HG02678 (cell line): ENCODE results near the gene RDX.
A peak's percentile ranks its signal among the peaks of the same experiment; 100 is the strongest.

Experiments
- ATAC-seq: cut with Tn5 transposase; IDR thresholded peaks from one replicate; pipeline ENCODE4 v1.9.1; 2021; ENCODE audit warnings: mild to moderate bottlenecking, moderate library complexity; ENCODE audit not compliant: unreplicated experiment

The RDX gene

GRCh38 chr11:110176366-110177085 lies 119.9 kb downstream of the RDX start:
- ATAC-seq = no peak

GRCh38 chr11:110174645-110175310 lies 121.6 kb downstream of the RDX start:
- peak; percentile 8 for ATAC-seq

- peak; percentile 55 for ATAC-seq
Measured at GRCh38 chr11:110173811-110174644, 122.4 kb downstream of the RDX start.

GRCh38 chr11:110172468-110173065 lies 123.8 kb downstream of the RDX start:
- no peak for ATAC-seq

- no peak for ATAC-seq
Measured at GRCh38 chr11:110169738-110170137, 126.7 kb downstream of the RDX start.

GRCh38 chr11:110168033-110168803 lies 128.2 kb downstream of the RDX start:
- no peak for ATAC-seq

GRCh38 chr11:110165039-110165925 lies 131.1 kb downstream of the RDX start:
- no peak for ATAC-seq

GRCh38 chr11:110162216-110162615 lies 134.2 kb downstream of the RDX start:
- no peak for ATAC-seq

- ATAC-seq = no peak
Measured at GRCh38 chr11:110161061-110161460, 135.4 kb downstream of the RDX start.

- no peak for ATAC-seq
Measured at GRCh38 chr11:110160437-110160836, 136.0 kb downstream of the RDX start.

- no peak for ATAC-seq
Measured at GRCh38 chr11:110160016-110160415, 136.4 kb downstream of the RDX start.

- ATAC-seq = no peak
Measured at GRCh38 chr11:110159476-110159875, 136.9 kb downstream of the RDX start.

- no peak for ATAC-seq
Measured at GRCh38 chr11:110158317-110159200, 137.9 kb downstream of the RDX start.

GRCh38 chr11:110156503-110156902 lies 139.9 kb downstream of the RDX start:
- ATAC-seq = no peak

- no peak for ATAC-seq
Measured at GRCh38 chr11:110153474-110153873, 142.9 kb downstream of the RDX start.

- ATAC-seq = no peak
Measured at GRCh38 chr11:110152199-110152598, 144.2 kb downstream of the RDX start.

GRCh38 chr11:110148775-110149744 lies 147.4 kb downstream of the RDX start:
- ATAC-seq = no peak
